SK-N-SH (cell line): Measurements from ENCODE around the gene RXFP3. TPM values are rescaled to one million over a fixed set of nuclear protein-coding genes. Genes with fewer than 3 reads are reported as not detected.

Experiments used
- CTCF ChIA-PET: fragments of 300-600, 350-600 bp; formaldehyde crosslinking; extraction: SDS; loops from one replicate; lab custom pipeline; 2021; lab: Yijun Ruan, JAX
- POLR2A ChIA-PET: fragments of 350-600 bp; sonication (Branson Sonifier 250); formaldehyde crosslinking; extraction: SDS; loops from one replicate; lab custom pipeline; 2020; ENCODE audit warnings: antibody characterized with exemption, inconsistent platforms; lab: Yijun Ruan, JAX
- DNase-seq: peaks from one replicate; pipeline ENCODE4 v3.0.0; 2012
- H2AFZ ChIP-seq: fragments of 200-600 bp; sonication (generic); 2 replicates; pipeline ENCODE4 v1.8.1; 2016; ENCODE audit warnings: antibody characterized with exemption, mild to moderate bottlenecking, low read depth
- H3F3A ChIP-seq: fragments of 200-600 bp; sonication (generic); replicated peaks from 2 replicates; pipeline ENCODE3; 2016; ENCODE audit warnings: antibody characterized with exemption, mild to moderate bottlenecking; ENCODE audit not compliant: insufficient read depth
- H3K27ac ChIP-seq, 2 experiments: fragments of 200-500 bp in 1 of 2; fragments of 200-600 bp in 1 of 2; sonication (Bioruptor generic) in 1 of 2; sonication (generic), shearing (Covaris generic) in 1 of 2; 2 replicates each; pipeline versions ENCODE4 v1.5.1 to v1.6.1; 2014 to 2016; ENCODE audit warnings: low read depth in 2 of 2, inconsistent platforms in 1 of 2, low read length in 1 of 2, mild to moderate bottlenecking in 1 of 2, mixed read lengths in 1 of 2
- H3K27me3 ChIP-seq: fragments of 200-600 bp; sonication (generic), shearing (Covaris generic); 2 replicates; pipeline ENCODE4 v1.6.1; 2016; ENCODE audit warnings: mixed run types; ENCODE audit not compliant: insufficient read depth
- H3K36me3 ChIP-seq, 2 experiments: fragments of 200-500 bp in 1 of 2; fragments of 200-600 bp in 1 of 2; sonication (Bioruptor generic) in 1 of 2; sonication (generic) in 1 of 2; replicated peaks in 1 of 2; 2 replicates each; pipeline versions ENCODE3 to v1.5.1; 2014 to 2016; ENCODE audit warnings: low read length in 1 of 2, mild to moderate bottlenecking in 1 of 2; ENCODE audit not compliant: insufficient read depth in 2 of 2, control insufficient read depth in 1 of 2
- H3K4me1 ChIP-seq, 2 experiments: fragments of 200-500 bp in 1 of 2; fragments of 200-600 bp in 1 of 2; sonication (Bioruptor generic) in 1 of 2; sonication (generic), shearing (Covaris generic) in 1 of 2; 2 replicates each; pipeline versions ENCODE4 v1.5.1 to v1.6.1; 2014 to 2016; ENCODE audit warnings: low read depth in 1 of 2, low read length in 1 of 2, mixed run types in 1 of 2; ENCODE audit not compliant: insufficient read depth in 2 of 2, control insufficient read depth in 1 of 2
- H3K4me2 ChIP-seq: fragments of 200-600 bp; sonication (generic), shearing (Covaris generic); 2 replicates; pipeline ENCODE4 v1.6.1; 2017; ENCODE audit warnings: mixed run types
- H3K4me3 ChIP-seq, 2 experiments: fragments of 200-500 bp in 1 of 2; fragments of 200-600 bp in 1 of 2; sonication (Bioruptor generic) in 1 of 2; sonication (generic), shearing (Covaris generic) in 1 of 2; 2 replicates each; pipeline versions ENCODE4 v1.5.1 to v1.8.1; 2014 to 2016; ENCODE audit warnings: low read depth in 2 of 2, inconsistent platforms in 1 of 2, low read length in 1 of 2, mild to moderate bottlenecking in 1 of 2, mixed read lengths in 1 of 2, moderate library complexity in 1 of 2
- H3K79me2 ChIP-seq: fragments of 200-600 bp; sonication (generic); 2 replicates; pipeline ENCODE4 v1.8.1; 2017; ENCODE audit warnings: mild to moderate bottlenecking; ENCODE audit not compliant: insufficient read depth
- H3K9ac ChIP-seq: fragments of 200-600 bp; sonication (generic); 2 replicates; pipeline ENCODE4 v1.6.1; 2017; ENCODE audit warnings: mixed run types
- H3K9me2 ChIP-seq: fragments of 200-600 bp; sonication (generic); 2 replicates; pipeline ENCODE4 v1.6.1; 2017; ENCODE audit warnings: mixed run types
- H3K9me3 ChIP-seq: fragments of 200-600 bp; sonication (generic); 2 replicates; pipeline ENCODE4 v1.6.1; 2017; ENCODE audit warnings: mixed run types, mild to moderate bottlenecking, moderate library complexity
- H4K20me1 ChIP-seq: fragments of 200-600 bp; sonication (generic); 2 replicates; pipeline ENCODE4 v1.6.1; 2017; ENCODE audit warnings: mild to moderate bottlenecking, mixed run types; ENCODE audit not compliant: insufficient read depth
- FOXM1 ChIP-seq: IDR thresholded peaks from 2 replicates; pipeline ENCODE4 v1.4.0; 2012; ENCODE audit warnings: low read depth, mild to moderate bottlenecking
- JUND ChIP-seq: IDR thresholded peaks from 2 replicates; pipeline ENCODE4 v1.4.0; 2012
- POLR2AphosphoS5 ChIP-seq: IDR thresholded peaks from 2 replicates; pipeline ENCODE4 v1.6.1; 2012; ENCODE audit warnings: low read depth, low read length
- RAD21 ChIP-seq: IDR thresholded peaks from 2 replicates; pipeline ENCODE4 v1.6.1; 2012; ENCODE audit warnings: mild to moderate bottlenecking, low read length
- REST ChIP-seq: IDR thresholded peaks from 2 replicates; pipeline ENCODE4 v1.6.1; 2012; ENCODE audit warnings: mild to moderate bottlenecking, low read depth, low read length, moderate library complexity
- TAF1 ChIP-seq: IDR thresholded peaks from 2 replicates; pipeline ENCODE4 v1.6.1; 2012; ENCODE audit warnings: low read depth, mild to moderate bottlenecking, low read length, moderate library complexity, borderline replicate concordance
- TEAD4 ChIP-seq: IDR thresholded peaks from 2 replicates; pipeline ENCODE4 v1.4.0; 2012; ENCODE audit warnings: mild to moderate bottlenecking, borderline replicate concordance; ENCODE audit not compliant: insufficient read depth
- WGBS: methylation state at CpG from one replicate; pipeline ENCODE4 v1.1.6; 2017; ENCODE audit warnings: low lambda C conversion rate; 5-methylcytosine and 5-hydroxymethylcytosine counted together
- polyA plus RNA-seq, 3 experiments: library from polyadenylated mRNA; depleted of rRNA; stranded (reverse); fragments of >200 nt; gene quantifications; 2 replicates each; pipeline ENCODE4 v1.2.3, GENCODE V29; 2012
- TF ChIP-seq, protein P1 (sequence below): IDR thresholded peaks from 2 replicates; pipeline ENCODE4; 2012

Gene RXFP3
- polyA plus RNA-seq, 1 of the 3 experiments (the other 2 are of a cell fraction), result not detected

DNA sequence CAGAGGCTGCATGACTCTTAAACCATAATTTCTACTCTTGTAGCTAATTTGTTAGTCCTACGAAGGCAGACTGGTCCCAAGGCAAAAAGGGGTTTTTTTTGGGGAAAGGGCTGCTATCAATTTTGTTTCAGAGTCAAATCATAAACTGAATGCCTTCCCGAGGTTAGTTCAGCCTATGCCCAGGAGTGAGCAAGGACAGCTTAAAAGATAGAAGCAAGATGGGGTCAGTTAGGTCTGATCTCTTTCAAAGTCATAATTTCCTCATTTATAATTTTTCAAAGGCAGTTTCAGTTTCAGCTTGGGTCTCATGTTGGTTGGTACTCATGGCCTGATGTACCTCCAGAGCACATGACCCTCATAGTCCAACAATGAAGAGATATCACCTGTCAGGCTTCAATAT, 7.9 kb upstream of the RXFP3 start:
- Histone ChIP-seq H3K9ac (no peak overlapping the region), H3K9me2 (no peaks in the 10 kb centered on the region), H2AFZ (no peak overlapping the region), H3K4me1 (no peaks in the 10 kb centered on the region), H3K36me3 (no peaks in the 10 kb centered on the region), H4K20me1 (no peaks in the 10 kb centered on the region), H3K27me3 (no peaks in the 10 kb centered on the region; the same call in 1 of the 2 replicates), H3F3A (no peaks in the 10 kb centered on the region), H3K9me3 (no peaks in the 10 kb centered on the region), H3K4me2 (no peak overlapping the region), H3K27ac (no peak overlapping the region), H3K4me3 (no peak overlapping the region), H3K79me2 (no peaks in the 10 kb centered on the region)
- CTCF ChIA-PET, result interaction anchor here (1.3 kb wide), 1 partner anchor 493 kb away, joined by 3 read pairs; no protein-coding TSS in a partner anchor
- POLR2A ChIA-PET, result no interaction called here
- 18% methylated on average over 2 of the region's 2 CpGs for WGBS
- no peak for TF ChIP-seq JUND
- DNase-seq, result no peak

- Histone ChIP-seq H4K20me1 (no peaks in the 10 kb centered on the region), H2AFZ (no peak overlapping the region), H3K9me3 (no peaks in the 10 kb centered on the region), H3K4me3 (no peak overlapping the region), H3F3A (no peaks in the 10 kb centered on the region), H3K4me2 (no peak overlapping the region)
- ChIA-PET CTCF (no interaction called here), POLR2A (no interaction called here)
- no peak for TF ChIP-seq TEAD4
- TF ChIP-seq POLR2AphosphoS5, result no peak
- no peak for TF ChIP-seq JUND
- no peak for TF ChIP-seq REST
- no peak for TF ChIP-seq FOXM1
- TF ChIP-seq TAF1, result no peak
- no peak for TF ChIP-seq RAD21
- TF ChIP-seq, protein P1, sequence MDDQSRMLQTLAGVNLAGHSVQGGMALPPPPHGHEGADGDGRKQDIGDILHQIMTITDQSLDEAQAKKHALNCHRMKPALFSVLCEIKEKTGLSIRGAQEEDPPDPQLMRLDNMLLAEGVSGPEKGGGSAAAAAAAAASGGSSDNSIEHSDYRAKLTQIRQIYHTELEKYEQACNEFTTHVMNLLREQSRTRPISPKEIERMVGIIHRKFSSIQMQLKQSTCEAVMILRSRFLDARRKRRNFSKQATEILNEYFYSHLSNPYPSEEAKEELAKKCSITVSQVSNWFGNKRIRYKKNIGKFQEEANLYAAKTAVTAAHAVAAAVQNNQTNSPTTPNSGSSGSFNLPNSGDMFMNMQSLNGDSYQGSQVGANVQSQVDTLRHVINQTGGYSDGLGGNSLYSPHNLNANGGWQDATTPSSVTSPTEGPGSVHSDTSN, result no peak
- TF ChIP-seq, all 33 proteins: peak for 0
- Histone ChIP-seq H3K4me1 (no peaks in the 10 kb centered on the region), H3K9ac (no peak overlapping the region), H3K79me2 (no peaks in the 10 kb centered on the region), H3K36me3 (no peaks in the 10 kb centered on the region), H3K27me3 (no peaks in the 10 kb centered on the region; the same call in 1 of the 2 replicates), H3K27ac (no peak overlapping the region), H3K9me2 (no peaks in the 10 kb centered on the region)
- DNase-seq, result no peak
- 39% methylated on average over 6 of the region's 6 CpGs for WGBS
These were observed 6.1 kb upstream of the RXFP3 start for GRCh38 chr5:33929925-33930690.
